ENCODE data around the gene PCYT2. TPM values are rescaled to one million over a fixed set of nuclear protein-coding genes. Genes with fewer than 3 reads are reported as not detected.

Gene PCYT2
- total RNA-seq, 1 experiment from 2014 or later = 31.4 TPM

GRCh38 chr17:81955756-81956544 is 44.8 kb upstream of the PCYT2 start:
- no peaks in the 10 kb centered on the region for H3K4me1 Mint-ChIP-seq
- no peak overlapping the region for H3K27ac Mint-ChIP-seq
- CTCF ChIA-PET = interaction anchor here (1.0 to 1.9 kb wide), 3 partner anchors 40 to 82 kb away, joined by 3 to 9 read pairs (median 4); partner anchors contain the start of gene DCXR

More at GRCh38 chr17:81955756-81956544, 44.8 kb upstream of the PCYT2 start:
- ATAC-seq (no peak), DNase-seq (ENCODE audit: low spot score) (no peak)
- POLR2A ChIA-PET = no interaction called here
- Mint-ChIP-seq H3K36me3 (no peaks in the 10 kb centered on the region), H3K4me3 (no peak overlapping the region), H3K27me3 (ENCODE audit: low read depth) (peaks cover 38% of the 10 kb centered on the region), H3K9me3 (no peaks in the 10 kb centered on the region)
- TF ChIP-seq ZNF138 (CRISPR knock-in tag; conservative IDR thresholded peaks at IDR 0.05) = no peak
- TF ChIP-seq NR1H2 (CRISPR knock-in tag; IDR thresholded peaks at IDR 0.05) = no peak
- TF ChIP-seq E2F1 (CRISPR knock-in tag; IDR thresholded peaks at IDR 0.05) = no peak
- TF ChIP-seq FOXP4 (CRISPR knock-in tag; IDR thresholded peaks at IDR 0.05) = no peak
- no peak for TF ChIP-seq ZNF512 (CRISPR knock-in tag; IDR thresholded peaks at IDR 0.05; ENCODE audit: borderline replicate concordance)
- no peak for TF ChIP-seq OVOL2 (CRISPR knock-in tag; IDR thresholded peaks at IDR 0.05; ENCODE audit: borderline replicate concordance)
- TF ChIP-seq ZMAT4 (CRISPR knock-in tag; IDR thresholded peaks at IDR 0.05) = no peak
- TF ChIP-seq TCF7 (CRISPR knock-in tag; IDR thresholded peaks at IDR 0.05; ENCODE audit: low read depth) = no peak
- TF ChIP-seq ZNF281 (CRISPR knock-in tag; IDR thresholded peaks at IDR 0.05) = no peak
- TF ChIP-seq FOXK1 (CRISPR knock-in tag; IDR thresholded peaks at IDR 0.05) = no peak
- no peak for TF ChIP-seq NFATC4 (CRISPR knock-in tag; IDR thresholded peaks at IDR 0.05)
- TF ChIP-seq RELA (CRISPR knock-in tag; IDR thresholded peaks at IDR 0.05; ENCODE audit: borderline replicate concordance) = no peak
- TF ChIP-seq CTCF (IDR thresholded peaks at IDR 0.05) = no peak
- TF ChIP-seq ATF6 (CRISPR knock-in tag; IDR thresholded peaks at IDR 0.05) = no peak
